Fibroblast of lung (primary cell): ENCODE measurements around the gene CNIH4.

Experiments
- EZH2 ChIP-seq: IDR thresholded peaks from 2 replicates; pipeline ENCODE4 v1.5.1; 2012; ENCODE audit warnings: low read length, control low read depth, mild to moderate bottlenecking; ENCODE audit errors: missing control alignments
- TF ChIP-seq, protein P1 (sequence below), 2 donors: IDR thresholded peaks in 1 of 2; conservative IDR thresholded peaks in 1 of 2; 1 replicate in 1 of 2; 2 replicates in 1 of 2; pipeline ENCODE4 v1.5.1; 2011 to 2012; ENCODE audit warnings: low read length in 2 of 2, control low read depth in 1 of 2, inconsistent platforms in 1 of 2, low read depth in 1 of 2, mild to moderate bottlenecking in 1 of 2

DNA sequence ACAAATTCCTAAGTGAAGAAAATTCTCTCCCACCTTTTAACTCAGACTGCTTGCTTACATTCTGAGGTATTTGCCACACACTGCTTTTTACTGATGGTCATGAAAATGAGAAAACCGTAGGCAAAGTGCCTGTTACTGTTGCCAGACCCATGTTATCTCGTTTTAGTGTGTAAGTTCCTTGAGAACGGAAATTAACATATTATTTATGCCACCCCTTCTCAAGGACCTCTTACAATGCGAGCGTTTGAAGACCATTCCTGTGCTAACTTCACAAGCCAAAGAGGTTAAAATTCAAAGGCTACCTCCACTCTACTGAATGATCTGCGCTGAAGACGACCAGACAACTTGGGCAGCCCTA is 27.2 kb upstream of the CNIH4 start:
- TF ChIP-seq, protein P1, sequence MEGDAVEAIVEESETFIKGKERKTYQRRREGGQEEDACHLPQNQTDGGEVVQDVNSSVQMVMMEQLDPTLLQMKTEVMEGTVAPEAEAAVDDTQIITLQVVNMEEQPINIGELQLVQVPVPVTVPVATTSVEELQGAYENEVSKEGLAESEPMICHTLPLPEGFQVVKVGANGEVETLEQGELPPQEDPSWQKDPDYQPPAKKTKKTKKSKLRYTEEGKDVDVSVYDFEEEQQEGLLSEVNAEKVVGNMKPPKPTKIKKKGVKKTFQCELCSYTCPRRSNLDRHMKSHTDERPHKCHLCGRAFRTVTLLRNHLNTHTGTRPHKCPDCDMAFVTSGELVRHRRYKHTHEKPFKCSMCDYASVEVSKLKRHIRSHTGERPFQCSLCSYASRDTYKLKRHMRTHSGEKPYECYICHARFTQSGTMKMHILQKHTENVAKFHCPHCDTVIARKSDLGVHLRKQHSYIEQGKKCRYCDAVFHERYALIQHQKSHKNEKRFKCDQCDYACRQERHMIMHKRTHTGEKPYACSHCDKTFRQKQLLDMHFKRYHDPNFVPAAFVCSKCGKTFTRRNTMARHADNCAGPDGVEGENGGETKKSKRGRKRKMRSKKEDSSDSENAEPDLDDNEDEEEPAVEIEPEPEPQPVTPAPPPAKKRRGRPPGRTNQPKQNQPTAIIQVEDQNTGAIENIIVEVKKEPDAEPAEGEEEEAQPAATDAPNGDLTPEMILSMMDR (conservative IDR thresholded peaks at IDR 0.05 in 1 of 2, IDR thresholded peaks at IDR 0.05 in 1 of 2; ENCODE audit: low read depth in 1 of 2, low read length in 2 of 2), result no peak
- no peak for TF ChIP-seq EZH2
